K562 treated with DMSO at 1 percent for 4 hours (cell line): Measurements from ENCODE around the gene PRAMEF12. TPM values are rescaled to one million over a fixed set of nuclear protein-coding genes. Genes with fewer than 3 reads are reported as not detected.

Source experiments
- total RNA-seq: library from RNA; unstranded; fragments of 300-600 nt; gene quantifications from 2 replicates; pipeline ENCODE4 v1.2.3, GENCODE V29; 2022; ENCODE audit not compliant: insufficient read depth

PRAMEF12 gene
- total RNA-seq: not detected in 2 replicates

GRCh38 chr1:12773438-12773837 lies at the start of gene PRAMEF12:
TSS of gene PRAMEF12 (plus strand) at chr1:12773738. CDS start at chr1:12774868, 1,130 bp downstream.

GRCh38 chr1:12745992-12746323 lies 27.6 kb upstream of the PRAMEF12 start, which contains the start of gene CFAP107:
TSS of gene CFAP107 (plus strand) at chr1:12746200. CDS start at chr1:12746431, 231 bp downstream.

DNA sequence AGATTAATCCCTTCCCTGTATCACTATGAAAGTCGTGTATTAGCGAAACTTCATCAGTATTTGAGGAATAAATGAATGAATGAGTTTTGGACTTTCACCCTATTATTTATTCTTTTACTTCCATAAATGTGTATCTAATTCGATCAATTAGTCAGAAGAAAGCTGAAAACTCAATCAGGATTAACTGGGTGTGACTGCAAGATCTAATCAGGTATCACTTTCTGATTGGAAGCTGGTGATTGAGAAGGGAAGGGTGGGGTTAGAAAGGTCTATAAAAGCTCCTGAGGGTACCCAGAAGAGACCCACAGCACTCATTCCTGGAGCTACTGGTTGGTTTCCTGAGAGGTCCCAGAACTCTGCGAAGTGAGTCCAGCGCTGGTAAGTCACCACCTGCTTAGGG lies 17.6 kb downstream of the PRAMEF12 start, which contains the start of gene PRAMEF1:
Gene PRAMEF1, plus strand, starts transcription at position 301 of the 400 bp plus-strand sequence. CDS start 1,831 bp downstream, outside the sequence.

Other genes starting within 250 kb of the PRAMEF12 start
- gene DHRS3, start 155.5 kb upstream of the PRAMEF12 start, total RNA-seq: 17.5 and 18.5 TPM in 2 replicates
- gene AADACL4, start 129.7 kb upstream of the PRAMEF12 start, total RNA-seq: not detected in 2 replicates
- gene AADACL3, start 57.6 kb upstream of the PRAMEF12 start, total RNA-seq: not detected in 2 replicates
- 0.21 and 0.44 TPM in 2 replicates for gene CFAP107, start 27.5 kb upstream of the PRAMEF12 start, total RNA-seq
- not detected in 2 replicates for gene PRAMEF1, start 17.7 kb downstream of the PRAMEF12 start, total RNA-seq
- not detected in 2 replicates for gene PRAMEF11, start 57.7 kb downstream of the PRAMEF12 start, total RNA-seq
- not detected in 2 replicates for gene HNRNPCL1, start 75.0 kb downstream of the PRAMEF12 start, total RNA-seq
- gene PRAMEF2, start 83.3 kb downstream of the PRAMEF12 start, total RNA-seq: not detected in 2 replicates
- gene PRAMEF4, start 112.5 kb downstream of the PRAMEF12 start, total RNA-seq: not detected in 2 replicates
- not detected in 2 replicates for gene PRAMEF10, start 124.5 kb downstream of the PRAMEF12 start, total RNA-seq
- gene PRAMEF7, start 142.9 kb downstream of the PRAMEF12 start, total RNA-seq: not detected in 2 replicates
- gene PRAMEF6, start 173.8 kb downstream of the PRAMEF12 start, total RNA-seq: not detected in 2 replicates